HG03095 (cell line): Measurements from ENCODE around the gene CC2D2B.

Experiments
- ATAC-seq: cut with Tn5 transposase; IDR thresholded peaks from one replicate; pipeline ENCODE4 v1.9.1; 2021; ENCODE audit warnings: moderate library complexity; ENCODE audit not compliant: unreplicated experiment

Gene CC2D2B

GRCh38 chr10:96073722-96074121, 165.9 kb downstream of the CC2D2B start:
- ATAC-seq: no peak

GRCh38 chr10:96074776-96075175, 167.0 kb downstream of the CC2D2B start:
- ATAC-seq: no peak

DNA sequence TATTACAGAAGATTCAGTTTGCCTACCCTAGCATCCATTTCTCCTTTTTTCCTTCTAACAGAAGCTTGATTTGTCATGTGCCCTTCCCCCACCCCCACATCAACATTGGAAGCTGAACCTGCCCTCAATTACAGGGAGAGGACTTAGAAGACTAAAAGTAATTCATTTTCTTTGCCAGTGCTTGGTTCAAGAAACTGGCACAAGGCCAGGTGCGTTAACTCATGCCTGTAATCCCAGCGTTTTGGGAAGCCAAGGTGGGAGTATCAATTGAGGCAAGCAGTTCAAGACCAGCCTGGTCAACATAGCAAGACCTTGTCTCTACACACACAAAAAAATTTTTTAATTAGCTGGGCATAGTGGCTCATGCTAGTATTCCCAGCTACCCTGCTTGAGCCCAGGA, 168.2 kb downstream of the CC2D2B start:
- ATAC-seq: no peak

- ATAC-seq: no peak
Measured at GRCh38 chr10:96077156-96077555, 169.4 kb downstream of the CC2D2B start.

DNA sequence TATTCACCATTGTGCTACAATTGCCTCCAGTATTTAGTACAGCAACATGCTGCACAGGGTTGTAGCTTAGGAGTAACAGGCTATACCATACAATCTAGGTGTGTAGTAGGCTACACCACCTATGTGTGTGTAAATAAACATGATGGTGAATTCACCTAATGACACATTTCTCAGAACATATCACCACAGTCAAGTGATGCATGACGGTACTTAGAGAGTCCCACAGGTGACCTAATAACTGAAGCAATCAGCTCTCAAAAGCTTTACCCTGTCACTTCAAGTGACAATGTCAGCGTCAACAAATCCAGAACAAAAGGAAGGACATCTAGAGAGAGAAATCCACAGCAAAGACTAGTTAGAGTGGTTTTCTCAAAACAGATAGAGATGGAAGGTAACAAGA, 174.4 kb downstream of the CC2D2B start:
- no peak for ATAC-seq
